Left colon (tissue), 2 donors: Measurements from ENCODE around the gene ZNF484. TPM values are rescaled to one million over a fixed set of nuclear protein-coding genes. Genes with fewer than 3 reads are reported as not detected.
"Not testable (repeated sequence)": the region's sequence is repeated elsewhere in the genome, so short reads cannot be mapped to it uniquely, and the experiment has no call there.

Source experiments
- ATAC-seq: fragments of 200-7000 bp; cut with Tn5 transposase; one replicate; pipeline ENCODE4 v1.9.1; 2020; ENCODE audit warnings: mild to moderate bottlenecking, moderate library complexity
- DNase-seq, 2 donors: peaks; one replicate each; pipeline ENCODE4 v3.0.0-alpha.2; 2020
- intact Hi-C, 2 donors: fragments of 100-400 bp; cut with DNase I in 1 of 2; cut with micrococcal nuclease in 1 of 2; formaldehyde crosslinking; loops; one replicate each; pipeline versions ENCODE4 v1.11.2 to v1.14.0; 2022; cut with DNase I, micrococcal nuclease
- total RNA-seq, 2 donors: library from RNA; stranded (reverse); fragmentation: NEBNext Ultra II Directional; extraction: Animal tissue kit (Norgen Biotek cat#: 25700); gene quantifications; one replicate each; pipeline ENCODE4 v1.2.1, GENCODE V29; 2021
- donor health status: DM: no; HTN: no; CAD: no.
- donor health status: DM: yes; HTN: yes; CAD: no.

The ZNF484 gene
- total RNA-seq, 2 donors from 2014 or later, result 5.1 to 6.0 TPM

DNA sequence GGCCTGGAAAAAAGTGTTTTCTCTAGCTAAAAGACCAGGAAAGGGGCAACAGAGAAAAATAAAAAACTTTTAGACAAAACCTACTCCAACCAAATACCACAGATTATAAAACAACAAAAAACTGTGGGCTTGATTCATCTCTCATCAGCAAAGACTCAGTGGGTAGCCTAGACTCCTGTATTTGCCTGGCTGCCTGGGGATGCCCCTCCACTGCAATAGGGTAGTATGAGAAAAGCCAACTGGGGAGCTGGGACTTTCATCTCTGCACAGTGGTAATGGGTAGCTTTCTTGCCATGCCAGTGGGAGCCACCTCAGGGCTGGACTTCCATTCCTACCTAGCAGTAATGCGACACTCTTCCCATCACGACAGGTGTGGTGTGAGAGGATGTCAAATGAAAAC, 7.5 kb downstream of the ZNF484 start:
- DNase-seq (no peak), ATAC-seq (no peak)
- intact Hi-C loops, result no loop called here

DNA sequence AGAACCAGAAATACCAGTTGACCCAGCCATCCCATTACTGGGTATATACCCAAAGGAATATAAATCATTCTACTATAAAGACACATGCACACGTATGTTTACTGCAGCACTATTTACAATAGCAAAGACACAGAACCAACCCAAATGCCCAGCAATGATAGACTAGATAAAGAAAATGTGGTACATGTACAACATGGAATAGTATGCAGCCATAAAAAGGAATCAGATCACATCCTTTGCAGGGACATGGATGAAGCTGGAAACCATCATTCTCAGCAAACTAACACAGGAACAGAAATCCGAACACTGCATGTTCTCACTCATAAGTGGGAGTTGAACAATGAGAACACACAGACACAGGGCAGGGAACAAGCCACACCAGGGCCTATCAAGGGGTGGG, 11.2 kb downstream of the ZNF484 start:
- DNase-seq, ATAC-seq, intact Hi-C loops: not testable (repeated sequence)

DNA sequence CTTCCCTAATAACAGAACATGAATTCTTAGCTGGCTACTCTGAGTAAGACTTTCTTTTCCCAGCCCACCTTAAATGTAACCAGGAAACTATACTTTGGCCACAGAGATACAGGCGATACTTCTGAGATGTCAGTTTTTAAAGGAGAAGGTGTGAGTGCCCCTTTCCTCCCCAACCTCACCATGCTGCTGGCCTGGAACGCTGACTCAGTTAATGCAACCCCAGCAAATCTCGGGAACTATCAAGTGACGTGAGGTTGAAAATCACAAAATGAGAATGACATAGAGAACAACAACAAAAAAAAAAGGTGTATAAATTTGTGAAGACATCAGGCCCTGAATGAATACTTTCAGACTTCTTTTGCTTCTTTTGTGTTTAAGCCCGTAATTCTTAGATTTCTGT, 13.7 kb downstream of the ZNF484 start:
- DNase-seq (no peak), ATAC-seq (no peak)
- intact Hi-C loops, result no loop called here

DNA sequence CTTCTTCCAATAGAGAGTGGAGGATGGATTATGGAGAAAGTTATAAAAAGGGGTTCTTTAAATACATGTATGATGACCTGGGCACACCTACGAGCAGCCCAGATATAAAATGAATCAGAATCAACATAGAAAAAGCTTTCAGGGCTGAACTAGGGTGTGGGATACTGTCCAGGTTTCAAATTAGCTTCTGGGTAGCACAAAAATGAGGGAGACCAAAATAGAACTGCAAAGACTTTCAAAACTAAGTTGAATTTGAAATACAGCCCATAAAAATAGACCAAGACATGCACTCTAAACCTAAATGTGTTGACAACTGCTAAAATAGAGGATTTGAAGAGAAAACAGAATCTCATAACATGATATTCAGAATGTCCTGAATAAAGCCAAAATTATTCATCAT, 17.0 kb downstream of the ZNF484 start:
- intact Hi-C loops, result no loop called here
- ATAC-seq, result no peak
- DNase-seq, result no peak

DNA sequence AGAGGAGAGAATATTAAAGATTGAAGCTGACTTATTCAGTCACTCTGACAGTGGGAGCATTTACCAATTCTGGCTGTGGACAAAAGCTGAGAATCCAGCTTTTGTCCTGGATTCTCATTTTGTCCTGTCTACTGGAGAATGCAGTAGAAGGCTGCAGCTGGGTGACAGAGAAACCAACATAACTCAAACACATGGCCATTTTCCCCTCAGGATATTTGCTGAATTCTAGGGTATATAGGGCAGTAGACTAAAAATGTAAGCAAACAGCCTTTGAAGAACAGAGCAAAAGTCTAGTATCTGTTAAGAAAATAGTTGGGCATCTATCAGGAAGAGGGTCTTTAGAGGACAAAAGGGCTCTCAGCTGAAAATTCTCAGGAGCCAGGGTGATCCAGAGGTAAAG, 20.6 kb downstream of the ZNF484 start:
- no peak for ATAC-seq

DNA sequence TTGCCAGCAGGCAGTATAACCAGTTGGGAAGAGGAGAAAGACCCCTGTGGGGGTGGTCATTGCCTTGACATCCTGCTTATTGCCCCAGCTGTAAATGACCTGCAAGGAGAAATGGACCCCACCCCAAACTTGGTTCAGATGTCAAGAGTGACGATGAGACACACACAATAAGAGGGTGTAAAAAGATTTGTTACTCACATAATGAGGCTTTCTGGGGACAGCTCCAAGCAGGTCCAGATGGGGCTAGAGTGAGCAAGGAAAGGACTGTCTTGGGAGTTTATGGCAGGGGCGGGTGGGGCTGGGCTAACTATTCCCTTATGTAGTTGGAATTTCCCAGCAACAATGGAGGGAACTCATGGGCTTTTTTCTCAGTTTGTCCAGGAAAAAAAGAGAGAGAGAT, 24.1 kb downstream of the ZNF484 start:
- intact Hi-C loops, result no loop called here
- ATAC-seq (no peak), DNase-seq (no peak)

More for the DNA sequence above, 20.6 kb downstream of the ZNF484 start:
- DNase-seq, result no peak
- intact Hi-C loops, result no loop called here

DNA sequence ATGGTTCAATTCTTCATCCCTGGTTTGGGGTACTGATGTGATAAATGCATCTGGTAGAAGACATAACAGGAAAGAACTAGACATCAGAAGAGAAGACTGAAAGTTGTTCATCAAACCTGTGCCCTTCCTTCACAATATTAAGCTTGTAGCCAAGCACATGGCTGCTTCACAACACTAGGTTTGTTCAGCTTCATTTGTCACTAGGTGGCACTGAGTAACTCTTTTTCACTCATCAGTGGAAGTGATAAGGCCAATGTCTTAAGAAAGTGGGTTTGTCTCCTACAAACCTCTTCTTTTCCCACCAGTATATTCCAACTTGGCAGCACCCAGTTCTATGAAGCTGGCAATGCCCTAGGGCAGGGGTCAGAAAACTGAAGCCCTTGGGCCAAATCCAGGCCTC, 26.9 kb downstream of the ZNF484 start:
- no peak for DNase-seq
- no peak for ATAC-seq
- intact Hi-C loops, result no loop called here

DNA sequence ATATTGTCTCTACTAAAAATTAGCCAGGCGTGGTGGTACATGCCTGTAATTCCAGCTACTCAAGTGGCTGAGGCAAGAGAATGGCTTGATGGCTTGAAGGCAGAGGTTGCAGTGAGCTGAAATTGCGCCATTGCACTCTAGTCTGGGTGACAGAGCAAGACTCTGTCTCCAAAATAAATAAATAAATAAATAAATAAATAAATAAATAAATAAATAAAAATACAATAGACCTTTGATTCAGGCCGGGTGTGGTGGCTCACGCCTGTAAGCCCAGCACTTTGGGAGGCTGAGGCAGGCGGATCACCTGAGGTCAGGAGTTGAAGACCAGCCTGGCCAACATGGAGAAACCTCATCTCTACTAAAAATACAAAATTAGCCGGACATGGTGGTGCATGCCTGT, 29.1 kb downstream of the ZNF484 start:
- DNase-seq, ATAC-seq, intact Hi-C loops: not testable (repeated sequence)

DNA sequence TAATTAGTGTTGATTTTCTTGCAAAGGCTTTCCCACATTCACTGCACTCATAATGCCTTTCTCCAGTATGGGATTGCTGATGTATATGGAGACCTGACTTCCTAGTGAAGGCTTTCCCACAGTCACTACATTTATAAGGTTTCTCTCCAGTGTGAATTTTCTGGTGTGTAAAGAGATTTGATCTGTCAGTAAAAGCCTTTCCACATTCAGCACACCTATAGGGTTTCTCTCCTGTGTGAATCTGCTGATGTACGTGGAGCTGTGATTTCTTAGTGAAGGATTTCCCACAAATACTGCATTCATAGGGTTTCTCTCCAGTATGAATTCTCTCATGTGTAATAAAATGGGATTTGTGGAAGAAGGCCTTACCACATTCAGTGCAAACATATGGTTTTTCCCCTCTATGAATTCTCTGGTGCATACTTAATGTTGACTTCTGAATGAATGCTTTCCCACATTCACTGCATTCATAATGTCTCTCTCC, 31.1 kb downstream of the ZNF484 start:
- DNase-seq, result no peak
- intact Hi-C loops, result no loop called here
- no peak for ATAC-seq

DNA sequence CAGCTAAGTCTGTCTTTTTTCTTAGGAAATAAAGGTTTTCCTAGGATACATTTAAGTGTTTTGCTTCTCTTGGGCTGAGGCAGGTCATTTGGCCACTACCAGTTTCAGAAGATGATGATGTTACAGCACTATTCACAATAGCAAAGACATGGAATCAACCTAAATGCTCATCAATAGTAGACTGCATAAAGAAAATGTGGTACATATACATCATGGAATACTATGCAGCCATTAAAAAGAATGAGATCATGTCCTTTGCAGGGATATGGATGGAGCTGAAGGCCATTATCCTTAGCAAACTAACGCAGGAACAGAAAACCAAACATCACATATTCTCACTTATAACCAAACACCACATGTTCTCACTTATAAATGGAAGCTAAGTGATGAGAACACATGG, 39.4 kb downstream of the ZNF484 start:
- ATAC-seq, intact Hi-C loops, DNase-seq: not testable (repeated sequence)

DNA sequence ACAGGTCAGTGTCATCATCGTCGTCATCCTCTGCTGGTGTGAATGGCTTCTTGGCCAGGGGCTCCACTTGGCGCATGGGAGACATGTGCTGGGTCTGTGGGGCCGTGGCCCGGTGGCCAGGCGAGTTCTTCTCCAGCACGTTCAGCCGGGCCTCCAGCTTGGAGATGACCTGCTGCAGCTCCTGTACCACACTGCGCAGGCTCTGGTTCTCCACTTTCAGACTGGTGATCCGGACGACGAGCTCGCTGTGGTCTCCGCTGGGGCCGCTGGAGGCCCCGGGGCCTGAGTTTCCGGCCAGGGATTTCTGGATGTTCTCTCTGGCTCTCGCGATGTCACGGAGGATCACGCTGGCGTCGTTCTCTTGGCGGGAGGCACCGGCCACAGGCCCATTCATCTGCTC, 40.6 kb downstream of the ZNF484 start:
- ATAC-seq, result no peak

DNA sequence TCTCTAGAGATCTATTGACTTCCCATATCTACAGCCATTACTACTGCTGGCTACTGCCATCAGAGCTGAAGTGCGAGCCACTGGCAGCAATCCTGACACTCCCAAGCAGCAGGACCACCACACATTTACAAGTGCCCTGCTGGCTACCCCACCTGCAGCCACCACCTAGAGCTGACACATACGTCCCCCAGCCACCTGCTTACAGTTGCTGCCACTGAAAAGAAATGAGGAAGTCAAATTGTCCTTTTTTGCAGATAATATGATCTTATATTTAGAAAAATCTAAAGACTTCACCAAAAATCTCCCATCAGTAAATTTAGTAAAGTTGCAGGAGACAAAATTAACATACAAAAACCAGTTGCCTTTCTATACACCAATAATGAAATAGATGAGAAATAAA, 48.4 kb downstream of the ZNF484 start:
- ATAC-seq, result no peak
- DNase-seq, result no peak
- intact Hi-C loops, result no loop called here

More for the DNA sequence above, 40.6 kb downstream of the ZNF484 start:
- intact Hi-C loops, result no loop called here
- no peak for DNase-seq

DNA sequence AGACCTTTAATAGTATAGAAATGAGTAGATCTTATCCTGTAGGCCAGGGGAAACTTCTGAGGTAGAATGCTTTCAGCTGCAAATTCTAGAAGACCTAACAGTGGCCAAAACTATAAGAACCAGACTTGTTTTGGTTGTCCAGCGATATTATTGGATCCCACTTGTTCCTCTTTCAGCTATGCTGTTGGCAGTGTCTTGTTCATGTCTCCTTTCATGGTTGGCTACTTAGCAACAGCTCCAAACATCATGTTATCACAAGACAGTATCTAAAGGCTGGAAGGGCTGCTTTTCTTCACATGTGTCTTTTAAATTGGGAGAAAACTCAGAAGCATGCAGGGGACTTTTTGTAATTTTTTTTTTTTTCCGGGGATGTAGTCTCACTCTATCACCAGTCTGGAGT, 52.8 kb downstream of the ZNF484 start:
- ATAC-seq, DNase-seq, intact Hi-C loops: not testable (repeated sequence)

DNA sequence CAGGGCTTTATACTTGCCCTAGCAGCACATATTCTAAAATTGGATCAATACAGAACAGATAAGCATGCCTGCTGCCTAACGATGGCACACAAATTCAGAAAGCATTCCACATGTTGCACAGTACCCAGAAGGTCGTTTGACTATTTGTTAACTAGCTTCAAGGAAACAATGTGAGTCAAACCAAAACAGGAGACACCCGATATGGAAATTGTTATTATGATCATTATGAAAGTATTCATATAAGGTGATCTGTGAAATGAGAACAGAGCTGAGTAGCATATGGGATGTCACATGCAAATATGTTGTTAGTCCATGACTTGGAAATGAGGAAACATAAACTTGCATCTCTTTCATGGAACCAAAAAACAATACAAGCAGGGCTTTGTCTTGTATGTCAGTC, 56.9 kb downstream of the ZNF484 start:
- intact Hi-C loops, result no loop called here
- DNase-seq (no peak), ATAC-seq (no peak)

DNA sequence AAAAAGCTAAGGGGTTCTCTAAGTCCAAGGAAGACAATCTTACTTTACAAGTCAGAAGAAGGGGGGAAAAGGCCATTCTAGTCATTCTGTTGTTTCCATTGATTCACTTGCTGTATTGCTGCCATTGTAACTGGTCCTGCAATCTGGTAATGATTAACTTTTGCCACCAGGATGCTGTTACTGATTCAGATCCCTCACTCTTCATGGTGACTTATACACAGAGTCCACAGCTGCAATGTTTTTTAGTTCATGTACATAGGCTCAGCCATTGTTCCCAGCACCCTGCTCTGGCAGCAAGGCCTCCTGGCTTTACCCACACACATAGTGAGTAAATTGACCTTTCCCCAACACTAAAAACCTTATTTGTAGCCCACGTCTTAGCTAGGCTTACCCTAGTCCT, 57.9 kb downstream of the ZNF484 start:
- peak; percentile 50 for ATAC-seq
- DNase-seq, intact Hi-C loops: not testable (repeated sequence)

DNA sequence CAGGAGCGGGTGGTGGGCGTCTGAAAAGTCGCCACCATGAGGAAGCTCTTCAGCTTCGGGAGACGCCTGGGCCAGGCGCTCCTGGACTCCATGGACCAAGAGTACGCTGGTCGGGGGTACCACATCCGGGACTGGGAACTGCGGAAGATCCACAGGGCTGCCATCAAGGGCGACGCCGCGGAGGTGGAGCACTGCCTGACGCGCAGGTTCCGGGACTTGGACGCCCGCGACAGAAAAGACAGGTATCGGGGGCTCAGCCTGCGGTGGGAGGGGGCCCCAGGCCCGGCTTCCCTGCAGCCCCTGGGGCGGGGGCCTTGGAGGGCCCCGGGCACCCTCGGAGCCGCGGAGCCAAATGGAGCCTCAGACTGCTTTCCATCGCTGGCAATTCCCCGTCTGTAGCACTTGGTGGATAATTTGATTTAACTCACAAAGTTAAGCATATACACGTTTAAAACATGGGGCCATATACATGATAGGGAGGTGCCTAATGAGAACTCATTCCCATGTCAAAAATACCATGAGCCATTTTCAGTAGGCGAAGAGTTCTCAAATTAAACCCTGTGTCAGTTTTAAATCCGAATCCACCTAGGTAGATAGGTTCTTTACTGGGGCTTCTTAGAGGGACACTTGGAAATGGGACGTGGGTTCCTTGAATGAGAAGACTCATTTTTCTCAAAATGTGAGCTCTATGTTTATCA, 68.1 kb downstream of the ZNF484 start:
- DNase-seq, intact Hi-C loops, ATAC-seq: not testable (repeated sequence)

DNA sequence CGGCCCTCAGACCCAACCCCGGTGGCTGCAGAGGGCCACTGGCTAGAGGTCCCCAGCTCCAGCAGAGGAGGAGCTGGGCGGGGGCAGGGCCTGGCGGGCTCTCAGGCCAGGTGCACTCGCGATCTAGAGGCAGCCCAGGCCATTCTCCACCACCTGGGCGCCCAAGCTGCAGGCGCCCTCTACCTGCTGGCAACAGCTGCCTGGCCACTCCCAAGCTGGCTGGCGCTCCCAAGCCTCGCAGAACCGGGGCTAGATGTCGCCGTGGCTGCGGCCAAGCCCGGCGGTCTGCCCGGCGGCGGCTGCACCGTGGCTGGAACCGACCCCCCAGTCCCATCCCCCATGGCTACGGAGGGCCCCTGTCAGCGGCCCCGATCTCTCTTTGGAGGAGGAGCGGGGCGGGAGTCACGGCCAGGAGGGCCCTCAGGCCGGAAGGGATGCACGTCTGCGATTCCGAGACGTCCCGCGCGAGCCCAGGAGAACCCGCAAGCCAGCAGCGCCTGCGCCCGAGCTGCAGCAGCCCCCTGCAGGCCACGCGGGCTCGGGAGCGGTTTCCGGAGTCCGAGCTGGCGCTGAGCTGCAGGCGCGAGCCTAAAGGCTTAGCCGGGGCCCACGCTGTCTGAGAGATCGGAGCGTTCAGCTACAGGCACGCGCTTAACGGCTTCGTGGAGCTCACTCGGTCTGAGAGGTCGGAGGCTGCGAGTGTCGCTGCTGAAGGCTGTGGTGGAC, 68.9 kb downstream of the ZNF484 start:
- ATAC-seq, result peak; percentile 92
- intact Hi-C loops, result no loop called here
- peak; percentile 54 to 75 for DNase-seq

DNA sequence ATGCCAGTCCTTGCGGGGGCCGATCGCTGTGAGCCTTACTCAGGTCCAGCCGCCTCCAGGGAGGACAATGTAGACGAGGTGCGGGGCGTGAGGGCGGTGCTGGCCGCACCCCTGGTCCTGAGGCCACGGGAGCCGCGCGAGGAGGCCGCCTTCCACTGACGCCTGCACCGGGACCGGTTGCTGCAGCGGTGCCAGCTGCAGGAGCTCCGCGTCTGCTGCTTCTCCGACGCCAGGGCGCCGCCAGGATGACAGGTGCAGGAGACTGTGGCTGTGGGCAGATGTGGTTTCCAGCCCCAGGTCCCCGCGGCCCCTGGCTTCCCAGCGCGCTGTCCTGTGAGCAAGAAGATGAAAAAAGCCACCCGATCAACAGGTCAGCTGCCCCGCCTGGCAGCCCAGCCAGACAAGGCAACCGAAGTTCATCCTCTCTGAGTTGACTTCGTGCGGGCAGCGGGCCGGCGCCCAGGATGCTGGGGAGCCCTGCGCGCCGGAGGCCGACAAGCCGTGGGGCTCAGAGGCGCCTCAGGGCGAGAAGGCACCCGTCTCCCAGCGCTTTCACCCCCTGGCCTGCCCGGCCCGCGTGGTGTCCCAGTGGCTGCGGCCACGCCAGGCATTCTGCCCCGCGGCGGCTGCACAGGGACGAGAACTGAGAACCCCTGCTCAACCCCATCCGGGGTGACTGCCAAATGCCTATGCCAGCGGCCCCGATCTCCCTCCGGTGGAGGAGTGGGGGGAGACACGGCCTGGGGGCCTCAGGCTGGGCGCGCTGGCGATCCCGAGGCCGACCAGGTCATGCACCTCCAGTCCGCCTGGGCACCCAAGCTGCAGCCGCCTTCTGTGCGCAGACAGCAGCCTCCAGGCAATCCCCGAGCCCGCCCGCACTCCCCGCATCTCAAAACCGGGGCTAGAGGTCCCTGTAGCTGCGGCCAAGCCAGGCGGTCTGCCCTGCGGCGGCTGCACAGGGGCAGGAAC, 69.8 kb downstream of the ZNF484 start:
- intact Hi-C loops, result no loop called here
- ATAC-seq (peak; percentile 28), DNase-seq (peak in 1 of 2 donors; percentile 15)
